Osteoblast (primary cell): Measurements from ENCODE around the gene NDUFB8. TPM values are rescaled to one million over a fixed set of nuclear protein-coding genes. Genes with fewer than 3 reads are reported as not detected.

Experiments
- DNase-seq: peaks from one replicate; pipeline ENCODE4 v3.0.0; 2011; ENCODE audit warnings: low spot score, mixed read lengths; ENCODE audit not compliant: insufficient read length; ENCODE audit errors: missing footprints
- H2AFZ ChIP-seq: 2 replicates; pipeline ENCODE4 v1.6.0; 2011; ENCODE audit warnings: mild to moderate bottlenecking, low read length
- H3K27ac ChIP-seq: 2 replicates; pipeline ENCODE4 v1.5.1; 2011; ENCODE audit warnings: mild to moderate bottlenecking, low read depth, low read length, moderate library complexity
- H3K27me3 ChIP-seq: 2 replicates; pipeline ENCODE4 v1.6.0; 2012; ENCODE audit warnings: mild to moderate bottlenecking, control low read depth, inconsistent platforms, low read length, moderate library complexity; ENCODE audit not compliant: insufficient read depth
- H3K36me3 ChIP-seq: 2 replicates; pipeline ENCODE4 v1.5.1; 2011; ENCODE audit warnings: mild to moderate bottlenecking, low read length, control low read depth, moderate library complexity; ENCODE audit not compliant: insufficient read depth
- H3K4me1 ChIP-seq: 2 replicates; pipeline ENCODE4 v1.5.1; 2011; ENCODE audit warnings: mild to moderate bottlenecking, low read length, control low read depth, moderate library complexity; ENCODE audit not compliant: insufficient read depth
- H3K4me2 ChIP-seq: 2 replicates; pipeline ENCODE4 v1.6.0; 2011; ENCODE audit warnings: mild to moderate bottlenecking, low read length; ENCODE audit not compliant: insufficient read depth
- H3K4me3 ChIP-seq: fragments of 200-600 bp; sonication (generic); 3 replicates; pipeline ENCODE4 v1.5.1; 2012; ENCODE audit warnings: mild to moderate bottlenecking, low read length, inconsistent platforms; ENCODE audit not compliant: insufficient read depth
- H3K79me2 ChIP-seq: 2 replicates; pipeline ENCODE4 v1.6.0; 2012; ENCODE audit warnings: mild to moderate bottlenecking, low read length, control low read depth, inconsistent platforms; ENCODE audit not compliant: insufficient read depth
- H3K9me3 ChIP-seq: 2 replicates; pipeline ENCODE4 v1.5.1; 2011; ENCODE audit warnings: low read depth, low read length, control low read depth
- H4K20me1 ChIP-seq: 2 replicates; pipeline ENCODE4 v1.6.0; 2012; ENCODE audit warnings: mild to moderate bottlenecking, low read length, control low read depth; ENCODE audit not compliant: insufficient read depth
- total RNA-seq: library from RNA; depleted of rRNA; stranded (reverse); fragments of >200 nt; gene quantifications from 2 replicates; pipeline ENCODE4 v1.2.3, GENCODE V29; 2012
- TF ChIP-seq, protein P1 (sequence below): IDR thresholded peaks from 2 replicates; pipeline ENCODE4 v1.5.1; 2011; ENCODE audit warnings: mild to moderate bottlenecking, low read depth, low read length, moderate library complexity; ENCODE audit errors: extremely low read depth

Gene NDUFB8
- total RNA-seq, 1 donor, result 102 TPM

GRCh38 chr10:100496567-100496966 lies 33.1 kb downstream of the NDUFB8 start:
- Histone ChIP-seq H3K27ac (no peak overlapping the region), H3K4me2 (no peak overlapping the region), H3K9me3 (no peaks in the 10 kb centered on the region), H3K27me3 (no peaks in the 10 kb centered on the region), H3K4me1 (no peaks in the 10 kb centered on the region), H3K79me2 (no peaks in the 10 kb centered on the region), H3K4me3 (no peak overlapping the region), H4K20me1 (no peaks in the 10 kb centered on the region), H2AFZ (no peak overlapping the region), H3K36me3 (peaks cover 4% of the 10 kb centered on the region)
- TF ChIP-seq, protein P1, sequence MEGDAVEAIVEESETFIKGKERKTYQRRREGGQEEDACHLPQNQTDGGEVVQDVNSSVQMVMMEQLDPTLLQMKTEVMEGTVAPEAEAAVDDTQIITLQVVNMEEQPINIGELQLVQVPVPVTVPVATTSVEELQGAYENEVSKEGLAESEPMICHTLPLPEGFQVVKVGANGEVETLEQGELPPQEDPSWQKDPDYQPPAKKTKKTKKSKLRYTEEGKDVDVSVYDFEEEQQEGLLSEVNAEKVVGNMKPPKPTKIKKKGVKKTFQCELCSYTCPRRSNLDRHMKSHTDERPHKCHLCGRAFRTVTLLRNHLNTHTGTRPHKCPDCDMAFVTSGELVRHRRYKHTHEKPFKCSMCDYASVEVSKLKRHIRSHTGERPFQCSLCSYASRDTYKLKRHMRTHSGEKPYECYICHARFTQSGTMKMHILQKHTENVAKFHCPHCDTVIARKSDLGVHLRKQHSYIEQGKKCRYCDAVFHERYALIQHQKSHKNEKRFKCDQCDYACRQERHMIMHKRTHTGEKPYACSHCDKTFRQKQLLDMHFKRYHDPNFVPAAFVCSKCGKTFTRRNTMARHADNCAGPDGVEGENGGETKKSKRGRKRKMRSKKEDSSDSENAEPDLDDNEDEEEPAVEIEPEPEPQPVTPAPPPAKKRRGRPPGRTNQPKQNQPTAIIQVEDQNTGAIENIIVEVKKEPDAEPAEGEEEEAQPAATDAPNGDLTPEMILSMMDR, result no peak
- no peak for DNase-seq

- Histone ChIP-seq H3K4me2 (no peak overlapping the region), H3K4me1 (no peaks in the 10 kb centered on the region), H3K9me3 (no peaks in the 10 kb centered on the region), H3K27me3 (no peaks in the 10 kb centered on the region), H3K36me3 (peaks cover 5% of the 10 kb centered on the region), H3K27ac (no peak overlapping the region), H3K4me3 (no peak overlapping the region), H2AFZ (no peak overlapping the region), H4K20me1 (no peaks in the 10 kb centered on the region), H3K79me2 (no peaks in the 10 kb centered on the region)
- DNase-seq, result no peak
- TF ChIP-seq, protein P1, result no peak
Measured at GRCh38 chr10:100490531-100490930, 39.1 kb downstream of the NDUFB8 start.

- Histone ChIP-seq H3K4me3 (no peak overlapping the region), H3K4me2 (no peak overlapping the region), H3K27me3 (peaks cover under 1% of the 10 kb centered on the region), H3K4me1 (no peaks in the 10 kb centered on the region), H3K79me2 (no peaks in the 10 kb centered on the region), H3K36me3 (peaks cover 5% of the 10 kb centered on the region), H3K27ac (no peak overlapping the region), H3K9me3 (no peaks in the 10 kb centered on the region), H4K20me1 (no peaks in the 10 kb centered on the region), H2AFZ (no peak overlapping the region)
- DNase-seq, result peak; percentile 70
- TF ChIP-seq, protein P1, result no peak
Measured at GRCh38 chr10:100489396-100489795, 40.3 kb downstream of the NDUFB8 start.

DNA sequence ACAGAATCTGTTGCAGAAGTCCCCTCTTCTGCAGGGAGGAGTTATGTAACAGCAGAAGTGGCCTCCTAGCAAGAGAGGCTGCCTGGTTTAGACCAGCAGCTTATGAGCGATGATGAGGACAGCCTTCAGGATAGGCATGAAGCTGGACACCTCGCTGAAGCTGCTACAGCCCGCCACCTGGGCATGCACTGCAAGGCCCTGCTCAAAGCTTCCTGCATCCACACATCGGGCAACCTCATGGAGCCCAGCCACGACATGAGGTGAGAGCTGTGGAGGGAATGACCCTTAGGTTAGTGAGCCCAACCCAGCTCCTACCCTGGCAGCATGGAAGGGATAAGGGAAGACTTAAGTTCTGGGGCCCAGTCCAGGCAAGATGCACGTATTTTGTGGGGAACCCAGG lies 42.1 kb downstream of the NDUFB8 start:
- peaks cover 17% of the 10 kb centered on the region for H3K27me3 ChIP-seq
- H3K4me3 ChIP-seq, result no peak overlapping the region
- H3K79me2 ChIP-seq, result no peaks in the 10 kb centered on the region
- no peak overlapping the region for H3K4me2 ChIP-seq
- no peak for DNase-seq
- no peaks in the 10 kb centered on the region for H3K4me1 ChIP-seq
- H3K36me3 ChIP-seq, result peaks cover 5% of the 10 kb centered on the region
- H2AFZ ChIP-seq, result no peak overlapping the region
- TF ChIP-seq, protein P1, result no peak
- H3K27ac ChIP-seq, result no peak overlapping the region
- H3K9me3 ChIP-seq, result no peaks in the 10 kb centered on the region
- no peaks in the 10 kb centered on the region for H4K20me1 ChIP-seq
